K562 (cell line): ENCODE measurements around the gene LAPTM5. TPM values are rescaled to one million over a fixed set of nuclear protein-coding genes. Genes with fewer than 3 reads are reported as not detected.
A peak's percentile ranks its signal among the peaks of the same experiment; 100 is the strongest.

ENCODE experiments used
- EGR1 ChIP-seq: fragments of 450-650 bp; conservative IDR thresholded peaks from 2 replicates; pipeline ENCODE4 v1.6.1; 2017; ENCODE audit warnings: mild to moderate bottlenecking
- ETV1 ChIP-seq: fragments of 450-650 bp; conservative IDR thresholded peaks from 2 replicates; pipeline ENCODE4 v1.6.1; 2016; ENCODE audit warnings: missing genetic modification characterization, control low read depth, low read depth, missing compliant biosample characterization
- IRF2 ChIP-seq: sonication (generic); formaldehyde crosslinking; IDR thresholded peaks from 2 replicates; pipeline ENCODE4 v1.8.1; 2022; ENCODE audit warnings: mild to moderate bottlenecking, missing genetic modification reagents
- NR1H2 ChIP-seq: sonication (generic); formaldehyde crosslinking; IDR thresholded peaks from 2 replicates; pipeline ENCODE4 v1.4.0; 2020; ENCODE audit warnings: mild to moderate bottlenecking, missing genetic modification reagents
- RBM34 ChIP-seq: fragments of 200-400 bp; formaldehyde crosslinking; IDR thresholded peaks from 2 replicates; pipeline ENCODE4 v1.6.1; 2018; ENCODE audit warnings: low read length, borderline replicate concordance; ENCODE audit not compliant: insufficient read depth
- RFX5 ChIP-seq: IDR thresholded peaks from 2 replicates; pipeline ENCODE4 v1.6.1; 2011; ENCODE audit warnings: low read depth, mild to moderate bottlenecking, improper control_type of control experiment, low read length
- SREBF2 ChIP-seq: sonication (generic); formaldehyde crosslinking; IDR thresholded peaks from 2 replicates; pipeline ENCODE4 v1.4.0; 2020; ENCODE audit warnings: mild to moderate bottlenecking, missing genetic modification reagents
- ZNF146 ChIP-seq: IDR thresholded peaks from one replicate; pipeline ENCODE4 v1.6.1; 2018; ENCODE audit warnings: missing compliant biosample characterization; ENCODE audit not compliant: unreplicated experiment
- ZNF778 ChIP-seq: fragments of 450-650 bp; formaldehyde crosslinking; IDR thresholded peaks from 2 replicates; pipeline ENCODE4 v1.4.0; 2020; ENCODE audit warnings: mild to moderate bottlenecking, moderate library complexity
- polyA plus RNA-seq, 8 experiments: library from polyadenylated mRNA; depleted of rRNA in 4 of 8; stranded (reverse) in 5 of 8; unstranded in 3 of 8; fragments of >200 nt; fragmentation: Nextera tagmentation in 2 of 8; fragmentation: Illumina TruSeq in 1 of 8; extraction: Ambion mirVana in 2 of 8; extraction: Trizol in 1 of 8; gene quantifications; 2 replicates each; pipeline versions ENCODE4 v1.2.1 to v1.2.3, GENCODE V29; 2011 to 2014; ENCODE audit warnings: inconsistent platforms in 1 of 8, missing spikeins in 1 of 8
- total RNA-seq, 7 experiments: library from RNA; depleted of rRNA in 6 of 7; stranded (reverse); fragments of >200 nt in 6 of 7; fragmentation: Illumina TruSeq in 2 of 7; extraction: Trizol in 2 of 7; gene quantifications; 2 replicates each; pipeline versions ENCODE4 v1.2.1 to v1.2.3, GENCODE V29; 2011 to 2021; ENCODE audit warnings: low replicate concordance in 1 of 7
- TF ChIP-seq, protein P1 (sequence below): sonication (generic); formaldehyde crosslinking; IDR thresholded peaks from 2 replicates; pipeline ENCODE4 v1.8.1; 2023; ENCODE audit warnings: mild to moderate bottlenecking, missing genetic modification reagents
- TF ChIP-seq, protein P2 (sequence below), 2 experiments: fragments of 450-650 bp in 1 of 2; sonication (generic) in 1 of 2; formaldehyde crosslinking; conservative IDR thresholded peaks; 2 replicates each; pipeline versions ENCODE4 v1.4.0 to v1.8.1; 2020 to 2022; ENCODE audit warnings: mild to moderate bottlenecking in 1 of 2, missing genetic modification reagents in 1 of 2
- TF ChIP-seq, protein P3 (sequence below): fragments of 450-650 bp; formaldehyde crosslinking; IDR thresholded peaks from 2 replicates; pipeline ENCODE4 v1.4.0; 2020; ENCODE audit warnings: mild to moderate bottlenecking, moderate library complexity
- TF ChIP-seq, protein P4 (sequence below): fragments of 250-450 bp; sonication (Bioruptor Pico); IDR thresholded peaks from 2 replicates; pipeline ENCODE4 v1.4.0; 2020
- TF ChIP-seq, protein P5 (sequence below): fragments of 200-800 bp; sonication (Bioruptor generic); IDR thresholded peaks from 2 replicates; pipeline ENCODE4 v1.6.1; 2017; ENCODE audit warnings: missing genetic modification characterization, missing compliant biosample characterization
- TF ChIP-seq, protein P6 (sequence below): fragments of 250-450 bp; sonication (Bioruptor Pico); IDR thresholded peaks from 2 replicates; pipeline ENCODE4 v1.9.0; 2021; ENCODE audit warnings: mild to moderate bottlenecking, inconsistent platforms
- TF ChIP-seq, protein P7 (sequence below): sonication (generic); formaldehyde crosslinking; IDR thresholded peaks from 2 replicates; pipeline ENCODE4 v1.8.1; 2022; ENCODE audit warnings: missing genetic modification reagents

Gene LAPTM5
- total and polyA plus RNA-seq, 9 of the 15 experiments (the other 6 are each of a cell fraction or from before 2014, with no cell fraction given): 2.4 to 47.3 (median 20.3) TPM

DNA sequence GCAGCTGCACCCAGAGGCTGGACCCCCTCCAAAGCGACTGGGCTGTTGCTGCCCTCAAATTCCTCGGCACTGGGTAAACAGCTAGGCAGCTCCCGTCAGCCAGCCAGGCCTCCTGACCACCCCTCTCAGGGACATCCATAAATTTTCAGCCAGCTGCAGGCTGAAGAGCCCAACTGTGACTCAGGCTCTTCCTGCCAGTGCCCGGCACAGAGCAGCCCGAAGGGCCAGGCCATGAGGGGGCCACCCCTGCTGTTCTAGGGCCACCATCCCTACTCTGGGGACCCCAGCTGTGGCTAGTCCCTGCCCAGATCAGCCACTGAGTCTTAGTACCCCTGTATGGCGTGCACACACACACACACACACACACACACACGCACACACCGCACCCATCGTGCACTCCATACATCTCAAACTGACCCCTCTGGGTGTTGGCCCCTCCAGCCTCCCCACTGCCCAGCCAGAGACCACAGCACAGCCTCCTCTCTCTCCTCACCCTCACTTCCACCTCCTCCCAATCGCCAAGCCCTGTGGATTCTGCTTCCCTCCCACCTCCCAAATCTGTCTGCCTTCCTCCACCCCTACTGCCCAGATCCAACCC, 6.2 kb upstream of the LAPTM5 start (continued):
- no peak for TF ChIP-seq RBM34
- TF ChIP-seq, protein P1, sequence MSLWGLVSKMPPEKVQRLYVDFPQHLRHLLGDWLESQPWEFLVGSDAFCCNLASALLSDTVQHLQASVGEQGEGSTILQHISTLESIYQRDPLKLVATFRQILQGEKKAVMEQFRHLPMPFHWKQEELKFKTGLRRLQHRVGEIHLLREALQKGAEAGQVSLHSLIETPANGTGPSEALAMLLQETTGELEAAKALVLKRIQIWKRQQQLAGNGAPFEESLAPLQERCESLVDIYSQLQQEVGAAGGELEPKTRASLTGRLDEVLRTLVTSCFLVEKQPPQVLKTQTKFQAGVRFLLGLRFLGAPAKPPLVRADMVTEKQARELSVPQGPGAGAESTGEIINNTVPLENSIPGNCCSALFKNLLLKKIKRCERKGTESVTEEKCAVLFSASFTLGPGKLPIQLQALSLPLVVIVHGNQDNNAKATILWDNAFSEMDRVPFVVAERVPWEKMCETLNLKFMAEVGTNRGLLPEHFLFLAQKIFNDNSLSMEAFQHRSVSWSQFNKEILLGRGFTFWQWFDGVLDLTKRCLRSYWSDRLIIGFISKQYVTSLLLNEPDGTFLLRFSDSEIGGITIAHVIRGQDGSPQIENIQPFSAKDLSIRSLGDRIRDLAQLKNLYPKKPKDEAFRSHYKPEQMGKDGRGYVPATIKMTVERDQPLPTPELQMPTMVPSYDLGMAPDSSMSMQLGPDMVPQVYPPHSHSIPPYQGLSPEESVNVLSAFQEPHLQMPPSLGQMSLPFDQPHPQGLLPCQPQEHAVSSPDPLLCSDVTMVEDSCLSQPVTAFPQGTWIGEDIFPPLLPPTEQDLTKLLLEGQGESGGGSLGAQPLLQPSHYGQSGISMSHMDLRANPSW (CRISPR knock-in tag): no peak
- no peak for TF ChIP-seq ETV1 (tag)
- TF ChIP-seq, protein P2, sequence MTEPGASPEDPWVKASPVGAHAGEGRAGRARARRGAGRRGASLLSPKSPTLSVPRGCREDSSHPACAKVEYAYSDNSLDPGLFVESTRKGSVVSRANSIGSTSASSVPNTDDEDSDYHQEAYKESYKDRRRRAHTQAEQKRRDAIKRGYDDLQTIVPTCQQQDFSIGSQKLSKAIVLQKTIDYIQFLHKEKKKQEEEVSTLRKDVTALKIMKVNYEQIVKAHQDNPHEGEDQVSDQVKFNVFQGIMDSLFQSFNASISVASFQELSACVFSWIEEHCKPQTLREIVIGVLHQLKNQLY (CRISPR knock-in tag; conservative IDR thresholded peaks at IDR 0.05): no peak
- TF ChIP-seq EGR1: no peak
- no peak for TF ChIP-seq RFX5
- no peak for TF ChIP-seq ZNF146 (CRISPR knock-in tag)
- TF ChIP-seq, protein P3, sequence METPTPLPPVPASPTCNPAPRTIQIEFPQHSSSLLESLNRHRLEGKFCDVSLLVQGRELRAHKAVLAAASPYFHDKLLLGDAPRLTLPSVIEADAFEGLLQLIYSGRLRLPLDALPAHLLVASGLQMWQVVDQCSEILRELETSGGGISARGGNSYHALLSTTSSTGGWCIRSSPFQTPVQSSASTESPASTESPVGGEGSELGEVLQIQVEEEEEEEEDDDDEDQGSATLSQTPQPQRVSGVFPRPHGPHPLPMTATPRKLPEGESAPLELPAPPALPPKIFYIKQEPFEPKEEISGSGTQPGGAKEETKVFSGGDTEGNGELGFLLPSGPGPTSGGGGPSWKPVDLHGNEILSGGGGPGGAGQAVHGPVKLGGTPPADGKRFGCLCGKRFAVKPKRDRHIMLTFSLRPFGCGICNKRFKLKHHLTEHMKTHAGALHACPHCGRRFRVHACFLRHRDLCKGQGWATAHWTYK (CRISPR knock-in tag): no peak
- TF ChIP-seq, protein P4, sequence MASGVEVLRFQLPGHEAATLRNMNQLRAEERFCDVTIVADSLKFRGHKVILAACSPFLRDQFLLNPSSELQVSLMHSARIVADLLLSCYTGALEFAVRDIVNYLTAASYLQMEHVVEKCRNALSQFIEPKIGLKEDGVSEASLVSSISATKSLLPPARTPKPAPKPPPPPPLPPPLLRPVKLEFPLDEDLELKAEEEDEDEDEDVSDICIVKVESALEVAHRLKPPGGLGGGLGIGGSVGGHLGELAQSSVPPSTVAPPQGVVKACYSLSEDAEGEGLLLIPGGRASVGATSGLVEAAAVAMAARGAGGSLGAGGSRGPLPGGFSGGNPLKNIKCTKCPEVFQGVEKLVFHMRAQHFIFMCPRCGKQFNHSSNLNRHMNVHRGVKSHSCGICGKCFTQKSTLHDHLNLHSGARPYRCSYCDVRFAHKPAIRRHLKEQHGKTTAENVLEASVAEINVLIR: peak; percentile 32; the same call in 1 of the 2 replicates
- TF ChIP-seq IRF2 (CRISPR knock-in tag): no peak
- TF ChIP-seq, protein P5, sequence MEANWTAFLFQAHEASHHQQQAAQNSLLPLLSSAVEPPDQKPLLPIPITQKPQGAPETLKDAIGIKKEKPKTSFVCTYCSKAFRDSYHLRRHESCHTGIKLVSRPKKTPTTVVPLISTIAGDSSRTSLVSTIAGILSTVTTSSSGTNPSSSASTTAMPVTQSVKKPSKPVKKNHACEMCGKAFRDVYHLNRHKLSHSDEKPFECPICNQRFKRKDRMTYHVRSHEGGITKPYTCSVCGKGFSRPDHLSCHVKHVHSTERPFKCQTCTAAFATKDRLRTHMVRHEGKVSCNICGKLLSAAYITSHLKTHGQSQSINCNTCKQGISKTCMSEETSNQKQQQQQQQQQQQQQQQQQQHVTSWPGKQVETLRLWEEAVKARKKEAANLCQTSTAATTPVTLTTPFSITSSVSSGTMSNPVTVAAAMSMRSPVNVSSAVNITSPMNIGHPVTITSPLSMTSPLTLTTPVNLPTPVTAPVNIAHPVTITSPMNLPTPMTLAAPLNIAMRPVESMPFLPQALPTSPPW (CRISPR knock-in tag): peak; percentile 25; the same call in 1 of the 2 replicates
- no peak for TF ChIP-seq ZNF778 (CRISPR knock-in tag)
- TF ChIP-seq SREBF2 (CRISPR knock-in tag): no peak
- TF ChIP-seq, protein P6, sequence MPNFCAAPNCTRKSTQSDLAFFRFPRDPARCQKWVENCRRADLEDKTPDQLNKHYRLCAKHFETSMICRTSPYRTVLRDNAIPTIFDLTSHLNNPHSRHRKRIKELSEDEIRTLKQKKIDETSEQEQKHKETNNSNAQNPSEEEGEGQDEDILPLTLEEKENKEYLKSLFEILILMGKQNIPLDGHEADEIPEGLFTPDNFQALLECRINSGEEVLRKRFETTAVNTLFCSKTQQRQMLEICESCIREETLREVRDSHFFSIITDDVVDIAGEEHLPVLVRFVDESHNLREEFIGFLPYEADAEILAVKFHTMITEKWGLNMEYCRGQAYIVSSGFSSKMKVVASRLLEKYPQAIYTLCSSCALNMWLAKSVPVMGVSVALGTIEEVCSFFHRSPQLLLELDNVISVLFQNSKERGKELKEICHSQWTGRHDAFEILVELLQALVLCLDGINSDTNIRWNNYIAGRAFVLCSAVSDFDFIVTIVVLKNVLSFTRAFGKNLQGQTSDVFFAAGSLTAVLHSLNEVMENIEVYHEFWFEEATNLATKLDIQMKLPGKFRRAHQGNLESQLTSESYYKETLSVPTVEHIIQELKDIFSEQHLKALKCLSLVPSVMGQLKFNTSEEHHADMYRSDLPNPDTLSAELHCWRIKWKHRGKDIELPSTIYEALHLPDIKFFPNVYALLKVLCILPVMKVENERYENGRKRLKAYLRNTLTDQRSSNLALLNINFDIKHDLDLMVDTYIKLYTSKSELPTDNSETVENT (CRISPR knock-in tag): 0 out of 2 replicates have a peak, but pooled peaks have one; percentile 14
- TF ChIP-seq, protein P7, sequence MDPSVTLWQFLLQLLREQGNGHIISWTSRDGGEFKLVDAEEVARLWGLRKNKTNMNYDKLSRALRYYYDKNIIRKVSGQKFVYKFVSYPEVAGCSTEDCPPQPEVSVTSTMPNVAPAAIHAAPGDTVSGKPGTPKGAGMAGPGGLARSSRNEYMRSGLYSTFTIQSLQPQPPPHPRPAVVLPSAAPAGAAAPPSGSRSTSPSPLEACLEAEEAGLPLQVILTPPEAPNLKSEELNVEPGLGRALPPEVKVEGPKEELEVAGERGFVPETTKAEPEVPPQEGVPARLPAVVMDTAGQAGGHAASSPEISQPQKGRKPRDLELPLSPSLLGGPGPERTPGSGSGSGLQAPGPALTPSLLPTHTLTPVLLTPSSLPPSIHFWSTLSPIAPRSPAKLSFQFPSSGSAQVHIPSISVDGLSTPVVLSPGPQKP (CRISPR knock-in tag): no peak
- TF ChIP-seq NR1H2 (CRISPR knock-in tag): no peak
